KMS-11 (cell line): ENCODE measurements around the gene CBY1.

ENCODE experiments used
- H2AFZ ChIP-seq: fragments of 200-600 bp; sonication (generic); 2 replicates; pipeline ENCODE4 v1.6.1; 2016; ENCODE audit warnings: antibody characterized with exemption, mixed run types, low read depth
- H3K27ac ChIP-seq: fragments of 200-600 bp; sonication (generic); 2 replicates; pipeline ENCODE4 v1.6.1; 2016; ENCODE audit warnings: mild to moderate bottlenecking, mixed run types
- H3K27me3 ChIP-seq: fragments of 200-600 bp; sonication (generic); 2 replicates; pipeline ENCODE4 v1.6.1; 2017; ENCODE audit warnings: mild to moderate bottlenecking, low read depth, mixed run types, moderate library complexity; ENCODE audit not compliant: insufficient read depth
- H3K36me3 ChIP-seq: fragments of 200-600 bp; sonication (generic); 2 replicates; pipeline ENCODE4 v1.6.1; 2017; ENCODE audit warnings: mild to moderate bottlenecking, mixed run types; ENCODE audit not compliant: insufficient read depth
- H3K4me1 ChIP-seq: fragments of 200-600 bp; sonication (generic); 2 replicates; pipeline ENCODE4 v1.6.1; 2016; ENCODE audit warnings: mild to moderate bottlenecking, low read depth, mixed run types; ENCODE audit not compliant: poor library complexity, severe bottlenecking
- H3K4me2 ChIP-seq: fragments of 200-600 bp; sonication (generic); 2 replicates; pipeline ENCODE4 v1.7.0; 2016; ENCODE audit warnings: mild to moderate bottlenecking, mixed run types
- H3K4me3 ChIP-seq: fragments of 200-600 bp; sonication (generic); IDR thresholded peaks from 2 replicates; pipeline ENCODE4 v1.6.1; 2017; ENCODE audit warnings: low read depth, low read length, mixed read lengths; ENCODE audit not compliant: insufficient read depth
- H3K79me2 ChIP-seq: fragments of 200-600 bp; sonication (generic); 2 replicates; pipeline ENCODE4 v1.6.1; 2016; ENCODE audit warnings: low read depth, mixed run types; ENCODE audit not compliant: insufficient read depth
- H3K9ac ChIP-seq: fragments of 200-600 bp; sonication (generic); 2 replicates; pipeline ENCODE4 v1.6.1; 2016; ENCODE audit warnings: mild to moderate bottlenecking, mixed run types
- H4K20me1 ChIP-seq: fragments of 200-600 bp; sonication (generic); 2 replicates; pipeline ENCODE4 v1.6.1; 2016; ENCODE audit warnings: mild to moderate bottlenecking, mixed run types; ENCODE audit not compliant: insufficient read depth
- CTCF ChIP-seq: fragments of 200-600 bp; sonication (generic); conservative IDR thresholded peaks from 2 replicates; pipeline ENCODE4 v1.6.1; 2017; ENCODE audit warnings: low read depth, mild to moderate bottlenecking, antibody characterized with exemption, low read length, moderate library complexity, mixed read lengths

CBY1 gene

DNA sequence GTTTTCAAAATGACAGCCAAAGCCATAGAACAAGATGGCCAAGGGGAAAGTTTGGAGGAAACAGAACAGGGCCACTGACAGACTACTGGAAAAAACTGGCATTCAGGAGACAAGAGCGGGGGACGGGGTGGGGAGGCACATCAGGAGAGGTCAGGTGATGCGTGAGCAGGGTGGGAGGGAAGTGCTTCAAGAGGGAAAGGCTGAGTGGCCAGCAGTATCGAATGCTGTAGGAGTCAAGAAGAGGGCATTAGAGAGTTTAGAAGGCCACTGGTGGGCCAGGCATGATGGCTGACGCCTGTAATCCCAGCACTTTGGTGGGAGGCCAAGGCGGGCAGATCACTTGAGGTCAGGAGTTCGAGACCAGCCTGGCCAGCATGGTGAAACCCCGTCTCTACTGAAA, 57.5 kb downstream of the CBY1 start:
- TF ChIP-seq CTCF = no peak
- H3K79me2 ChIP-seq = peaks cover 62% of the 10 kb centered on the region; the same call in 1 of the 2 replicates
- H2AFZ ChIP-seq = no peak overlapping the region
- H3K27me3 ChIP-seq = no peaks in the 10 kb centered on the region
- H3K9ac ChIP-seq = no peak overlapping the region
- no peak overlapping the region for H3K27ac ChIP-seq
- H3K4me1 ChIP-seq = peaks cover 3% of the 10 kb centered on the region
- 0 out of 2 replicates have a peak, but pooled peaks cover 3% of the 10 kb centered on the region for H3K36me3 ChIP-seq
- H3K4me3 ChIP-seq = no peak overlapping the region
- H3K4me2 ChIP-seq = no peak overlapping the region
- peaks cover 8% of the 10 kb centered on the region; the same call in 1 of the 2 replicates for H4K20me1 ChIP-seq

DNA sequence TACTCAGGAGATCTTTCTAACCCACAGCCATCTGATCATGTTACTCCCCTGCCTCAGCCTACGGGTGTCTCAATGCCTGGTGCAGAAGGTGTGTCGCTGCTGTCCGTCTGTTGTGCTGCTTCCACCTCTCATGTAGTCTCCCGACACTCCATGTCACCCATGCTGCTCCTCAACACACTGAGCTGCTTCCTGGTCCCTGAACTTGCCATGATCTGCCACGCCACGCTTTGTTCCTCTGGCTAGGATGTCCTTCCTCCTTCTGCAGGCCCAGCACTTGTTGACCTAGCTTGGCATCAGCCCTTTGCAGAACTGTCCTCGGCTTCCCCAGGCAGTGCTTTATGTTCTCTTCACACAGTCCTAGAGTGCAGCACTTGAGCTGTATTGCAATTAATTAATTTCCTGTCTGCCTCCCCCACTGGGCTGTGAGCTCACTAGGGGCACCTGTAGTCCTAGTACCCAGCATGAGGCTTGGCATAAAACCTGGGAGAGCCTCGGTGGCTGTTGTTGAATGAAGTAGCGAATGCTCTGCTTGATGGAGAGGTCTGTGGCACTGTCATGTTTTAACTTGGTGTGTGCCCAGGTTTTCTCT, 58.8 kb downstream of the CBY1 start:
- peaks cover 8% of the 10 kb centered on the region; the same call in 1 of the 2 replicates for H4K20me1 ChIP-seq

DNA sequence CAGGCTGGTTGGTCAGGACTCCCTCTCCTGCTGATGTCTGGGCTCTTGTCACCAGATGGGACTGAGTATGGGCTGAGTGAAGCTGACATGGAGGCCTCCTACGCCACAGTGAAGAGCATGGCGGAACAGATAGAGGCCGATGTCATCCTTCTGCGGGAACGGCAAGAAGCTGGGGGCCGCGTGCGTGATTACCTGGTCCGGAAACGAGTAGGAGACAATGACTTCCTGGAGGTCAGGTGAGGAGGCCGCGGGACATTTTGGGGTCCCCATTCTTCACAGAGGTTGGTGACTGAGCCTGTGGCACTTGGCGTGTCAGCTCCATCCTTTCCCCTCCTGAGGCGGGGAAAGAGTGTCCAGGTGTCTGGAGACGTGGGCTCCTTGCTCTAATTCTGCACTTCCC, 59.4 kb downstream of the CBY1 start:
- Histone ChIP-seq H3K4me2 (no peak overlapping the region), H3K9ac (no peak overlapping the region), H3K4me3 (no peak overlapping the region), H3K36me3 (no peaks in the 10 kb centered on the region), H3K79me2 (peaks cover 43% of the 10 kb centered on the region; the same call in 1 of the 2 replicates), H2AFZ (no peak overlapping the region), H3K4me1 (no peaks in the 10 kb centered on the region), H3K27ac (no peak overlapping the region), H4K20me1 (peaks cover 8% of the 10 kb centered on the region; the same call in 1 of the 2 replicates), H3K27me3 (no peaks in the 10 kb centered on the region)
- no peak for TF ChIP-seq CTCF

More for the DNA sequence above, 58.8 kb downstream of the CBY1 start:
- Histone ChIP-seq H3K9ac (no peak overlapping the region), H3K79me2 (peaks cover 49% of the 10 kb centered on the region; the same call in 1 of the 2 replicates), H3K36me3 (no peaks in the 10 kb centered on the region), H3K4me3 (no peak overlapping the region), H3K4me2 (no peak overlapping the region), H3K27me3 (no peaks in the 10 kb centered on the region), H2AFZ (no peak overlapping the region), H3K27ac (no peak overlapping the region), H3K4me1 (no peaks in the 10 kb centered on the region)
- TF ChIP-seq CTCF = no peak

DNA sequence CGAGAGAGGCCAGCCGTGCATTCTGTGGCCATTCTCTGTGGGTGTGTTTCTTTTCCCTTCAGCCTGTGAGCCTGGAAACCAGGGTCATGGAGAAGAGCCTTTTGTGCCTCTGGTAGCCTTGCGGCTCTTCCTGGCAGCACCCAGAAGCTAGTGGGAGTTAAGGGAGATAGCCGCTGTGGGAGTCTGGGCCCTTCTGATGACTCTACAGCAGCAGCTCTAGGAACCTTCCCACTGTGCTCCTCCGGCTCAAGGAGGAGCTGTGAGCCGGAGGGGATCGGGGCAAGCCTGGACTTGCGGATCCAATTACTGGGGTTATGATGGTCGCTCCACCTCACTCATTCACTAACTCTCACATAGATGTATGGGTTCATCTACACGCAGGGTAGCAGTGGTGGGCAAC, 59.8 kb downstream of the CBY1 start:
- Histone ChIP-seq H3K9ac (no peak overlapping the region), H3K4me2 (no peak overlapping the region), H3K27me3 (no peaks in the 10 kb centered on the region), H3K36me3 (no peaks in the 10 kb centered on the region), H3K4me1 (no peaks in the 10 kb centered on the region), H4K20me1 (peaks cover 4% of the 10 kb centered on the region; the same call in 1 of the 2 replicates), H2AFZ (no peak overlapping the region), H3K27ac (no peak overlapping the region), H3K4me3 (no peak overlapping the region), H3K79me2 (peaks cover 39% of the 10 kb centered on the region; the same call in 1 of the 2 replicates)
- no peak for TF ChIP-seq CTCF
